Measurements from ENCODE around the gene CRTAC1.

The CRTAC1 gene

DNA sequence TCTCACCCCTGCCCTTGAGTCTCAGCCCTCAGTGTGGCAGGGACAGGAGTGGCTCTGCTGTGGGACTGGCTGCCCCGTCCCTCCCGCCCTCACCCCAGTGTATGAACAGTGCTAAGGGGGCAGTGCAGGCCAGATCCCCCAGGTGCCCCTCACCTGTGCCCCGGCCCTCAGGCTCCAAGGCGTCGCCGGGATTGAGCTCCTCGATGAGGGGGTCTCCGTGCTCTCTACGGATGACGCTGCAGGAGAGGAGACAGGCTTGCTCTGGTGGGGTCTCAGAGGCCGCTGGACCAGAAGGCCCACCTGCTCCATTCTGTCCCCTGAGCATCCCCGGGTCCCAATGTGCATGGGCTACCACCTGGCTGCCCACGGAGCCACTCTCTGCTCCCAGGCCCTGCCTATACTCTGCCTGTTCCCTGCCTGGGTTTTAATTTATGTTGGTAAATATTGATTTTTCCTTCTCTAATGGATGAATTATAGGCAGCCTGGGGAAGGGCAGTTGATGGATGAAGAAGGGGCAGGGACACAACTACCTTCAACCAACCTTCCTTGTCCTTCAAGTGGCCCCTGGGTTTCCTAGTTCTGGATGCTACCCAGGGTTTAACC, 133.6 kb downstream of the CRTAC1 start:
- no peak for DNase-seq (ENCODE audit: low spot score)

DNA sequence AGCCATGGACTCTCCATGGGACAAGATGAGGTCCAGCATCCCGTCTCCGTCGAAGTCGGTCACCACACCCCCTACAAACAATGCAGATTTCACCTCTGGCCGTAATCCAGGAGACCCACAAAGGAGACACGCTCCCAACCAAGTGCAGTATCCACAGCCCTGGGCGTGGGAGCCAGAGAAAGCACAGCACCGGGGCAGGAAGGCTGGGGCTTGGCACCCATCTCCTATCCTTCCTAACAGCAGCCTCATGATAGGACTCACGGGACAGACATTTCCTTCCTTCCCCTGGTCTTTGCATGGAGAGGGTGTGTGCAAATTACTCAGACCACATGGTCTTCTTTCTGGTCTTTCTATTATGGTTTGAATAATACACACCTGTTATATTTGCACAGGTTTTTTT, 134.5 kb downstream of the CRTAC1 start:
- no peak for DNase-seq (ENCODE audit: low spot score)

DNA sequence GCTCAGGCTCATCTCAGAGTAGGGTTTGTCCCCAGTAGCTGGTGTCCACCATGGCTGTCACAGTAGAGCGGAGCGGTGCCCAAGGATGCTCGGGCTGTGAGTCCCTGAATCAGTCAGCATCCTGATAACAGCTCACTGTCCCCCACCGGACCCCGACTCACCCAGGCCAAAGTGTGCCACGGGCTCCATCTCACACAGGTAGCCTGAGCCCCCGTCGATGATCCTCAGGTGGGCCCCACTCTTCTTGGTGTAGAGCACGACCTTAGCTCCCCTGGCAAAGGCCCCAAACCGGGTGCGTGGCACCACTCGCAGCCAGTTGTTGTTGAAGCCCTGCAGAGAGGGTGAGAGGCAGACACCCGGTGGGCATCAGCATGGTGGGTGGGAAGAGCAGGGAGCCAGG, 135.3 kb downstream of the CRTAC1 start:
- DNase-seq (ENCODE audit: low spot score): no peak

DNA sequence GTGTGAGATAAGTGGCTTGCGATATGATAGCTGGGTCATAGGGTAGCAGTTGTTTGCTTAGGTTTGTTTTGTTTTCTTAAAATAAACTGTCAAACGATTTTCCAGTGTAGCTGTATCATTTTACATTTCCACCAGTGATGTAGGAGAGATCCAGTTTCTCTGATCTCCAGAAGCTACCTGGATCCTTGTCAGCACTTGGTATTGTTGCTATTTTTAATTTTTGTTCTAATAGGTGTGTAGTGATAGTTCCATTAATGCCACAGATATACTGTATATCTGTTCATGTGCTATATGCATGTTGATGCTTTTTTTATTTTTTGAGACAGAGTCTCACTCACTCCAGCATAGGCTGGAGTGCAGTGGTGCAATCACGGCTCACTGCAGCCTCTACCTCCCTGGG, 136.3 kb downstream of the CRTAC1 start:
- no peak for DNase-seq (ENCODE audit: low spot score)

DNA sequence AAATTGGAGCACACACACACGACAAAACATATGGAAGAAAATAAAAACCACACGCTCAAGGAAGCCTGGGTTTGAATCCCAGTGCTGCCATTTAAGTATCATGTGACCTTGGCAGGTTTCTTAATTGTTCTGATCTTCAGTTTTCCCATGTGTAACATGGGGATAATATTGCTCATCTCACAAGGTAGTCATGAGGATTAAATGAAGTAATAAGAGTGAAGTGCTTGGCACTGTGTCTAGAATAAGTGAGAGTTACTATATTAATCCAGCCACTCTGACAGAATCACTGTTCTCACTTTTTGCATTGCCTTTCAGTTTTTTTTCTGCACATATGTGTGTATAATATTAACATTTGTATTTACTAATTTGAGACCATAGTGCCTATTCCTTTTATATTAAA, 137.5 kb downstream of the CRTAC1 start:
- no peak for DNase-seq (ENCODE audit: low spot score)

DNA sequence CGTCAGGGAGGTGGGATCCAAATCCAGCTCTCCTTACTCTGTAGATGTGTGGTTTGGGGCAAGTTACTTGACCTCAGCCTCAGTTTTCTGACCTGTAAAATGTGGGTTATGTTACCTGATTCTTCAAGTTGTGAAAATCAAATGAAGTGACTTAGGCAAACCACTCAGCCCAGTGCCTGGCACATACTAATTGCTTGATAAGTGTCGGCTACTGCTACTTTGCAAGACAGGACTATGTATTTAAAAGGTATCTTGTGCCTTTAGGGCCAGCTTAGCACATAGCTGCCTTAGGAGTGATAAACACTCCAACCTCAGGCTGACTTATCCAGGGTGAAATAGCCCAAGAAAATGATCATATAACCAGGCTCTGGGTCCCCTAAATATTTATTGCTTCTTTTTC, 137.9 kb downstream of the CRTAC1 start:
- DNase-seq (ENCODE audit: low spot score): no peak

DNA sequence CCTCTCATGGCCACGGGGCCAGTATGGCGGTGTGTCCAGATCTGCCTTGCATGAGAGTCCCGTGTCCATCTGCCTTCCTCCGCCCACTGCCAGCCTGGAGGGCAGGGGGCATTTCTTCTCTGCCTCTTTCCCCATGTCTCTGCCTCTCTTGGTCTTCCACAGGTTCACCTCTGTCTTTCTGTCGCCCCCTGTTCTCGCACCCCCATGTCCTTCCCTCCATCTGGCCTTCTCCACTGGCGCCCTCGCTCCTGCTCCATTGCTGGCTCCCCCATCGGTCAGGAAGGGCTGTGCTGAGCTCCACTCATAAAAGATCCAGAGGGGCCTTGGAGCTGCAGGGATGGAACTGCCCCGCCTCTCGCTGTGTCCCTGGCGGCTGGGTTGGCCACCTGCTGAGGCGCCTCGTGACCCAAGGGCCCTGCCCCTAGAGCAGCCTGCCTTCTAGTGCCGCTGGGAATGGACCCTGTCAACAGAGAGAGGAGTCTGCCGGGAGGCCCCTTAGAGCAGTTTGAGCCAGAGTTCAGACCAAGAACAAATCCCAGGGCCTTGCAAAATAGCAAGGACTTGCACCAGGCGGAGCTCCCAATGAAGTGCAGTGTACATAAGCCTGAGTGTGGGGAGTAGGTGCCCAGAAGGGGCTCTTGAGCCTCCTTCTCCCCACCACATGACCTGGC, 138.8 kb downstream of the CRTAC1 start:
- no peak for DNase-seq (ENCODE audit: low spot score)

DNA sequence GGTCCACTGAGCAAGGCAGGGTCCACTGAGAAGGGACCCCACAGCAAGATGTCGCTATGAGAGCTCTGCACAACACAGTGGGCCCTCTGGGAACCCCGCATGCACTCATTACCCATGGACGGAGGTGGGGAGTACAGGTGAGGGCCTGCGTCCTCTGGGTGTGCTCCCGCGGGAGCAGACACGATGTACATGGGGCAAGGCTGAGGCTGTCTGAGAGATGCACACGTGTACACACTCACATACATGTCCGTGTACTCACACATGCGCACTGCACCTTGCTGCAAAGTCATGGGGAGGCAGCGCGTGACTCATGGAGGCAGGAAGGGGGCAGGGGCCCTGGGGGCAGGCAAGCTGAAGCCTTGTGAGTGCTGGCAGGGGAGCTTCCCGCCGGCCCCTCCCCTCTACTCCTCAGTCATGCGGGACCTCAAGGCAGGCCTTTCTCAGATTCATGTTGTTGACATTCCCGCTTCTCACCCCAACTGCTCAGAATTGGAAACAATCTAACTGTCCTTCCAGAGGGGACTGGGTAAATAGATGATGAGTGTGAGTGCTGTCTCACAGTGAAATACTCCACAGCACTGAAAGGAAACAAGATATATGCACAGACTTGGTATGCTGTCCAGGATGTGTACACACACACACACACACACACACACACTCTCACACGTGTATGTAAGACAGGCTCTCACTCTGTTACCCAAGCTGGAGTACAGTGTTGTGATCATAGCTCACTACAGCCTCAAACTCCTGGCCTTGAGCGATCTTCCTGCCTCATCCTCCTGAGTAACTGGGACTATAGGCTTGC, 140.8 kb downstream of the CRTAC1 start:
- DNase-seq (ENCODE audit: low spot score): no peak

DNA sequence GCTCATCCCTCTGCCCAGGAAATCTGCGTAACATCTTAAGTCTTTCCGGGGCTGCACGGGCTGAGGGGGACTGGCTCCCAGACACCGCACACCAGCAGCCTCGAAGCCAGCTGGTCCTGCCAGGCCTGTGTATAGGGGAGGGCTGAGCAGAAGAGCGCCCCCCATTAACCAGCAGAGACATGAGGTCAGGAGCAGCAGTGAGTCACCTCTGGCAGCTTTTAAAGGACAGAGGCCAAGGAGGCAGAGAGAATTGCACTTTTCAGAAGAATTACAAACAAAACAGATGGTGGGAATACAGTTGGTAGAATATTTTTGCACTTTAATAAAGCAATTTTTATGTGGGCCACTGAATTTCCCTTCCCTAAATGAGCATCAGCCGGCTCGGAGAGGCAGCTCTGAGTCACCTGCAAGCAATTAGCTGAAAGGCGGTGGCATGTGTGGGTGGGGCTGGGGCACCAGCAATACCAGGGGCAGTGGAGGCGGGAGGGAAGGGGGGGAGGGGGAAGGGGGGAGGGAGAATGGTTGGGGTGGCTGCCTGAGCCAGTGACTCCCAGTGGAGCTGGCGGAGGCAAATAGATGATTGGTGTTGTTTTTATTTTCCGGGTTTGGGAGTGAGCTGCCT, 141.7 kb downstream of the CRTAC1 start:
- DNase-seq (ENCODE audit: low spot score): no peak

DNA sequence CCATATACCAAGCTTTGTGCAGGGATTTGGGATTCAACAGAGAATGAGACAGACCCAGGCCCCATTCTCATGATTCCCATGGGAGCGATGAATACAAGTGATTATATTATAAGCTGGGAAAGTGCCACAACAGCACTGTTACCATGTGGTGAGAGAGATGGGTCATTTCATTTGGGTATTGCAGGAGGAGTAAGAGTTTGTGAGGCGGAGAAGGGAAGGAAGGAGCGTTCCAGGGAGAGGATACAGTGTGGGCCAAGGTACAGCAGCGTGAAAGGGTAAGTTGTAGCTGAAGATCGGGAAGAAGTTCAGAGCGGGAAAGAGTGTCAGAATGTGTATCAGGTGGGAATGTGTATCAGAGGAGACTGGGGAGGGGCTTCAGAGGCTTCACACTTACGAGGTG, 142.3 kb downstream of the CRTAC1 start:
- DNase-seq (ENCODE audit: low spot score): no peak

DNA sequence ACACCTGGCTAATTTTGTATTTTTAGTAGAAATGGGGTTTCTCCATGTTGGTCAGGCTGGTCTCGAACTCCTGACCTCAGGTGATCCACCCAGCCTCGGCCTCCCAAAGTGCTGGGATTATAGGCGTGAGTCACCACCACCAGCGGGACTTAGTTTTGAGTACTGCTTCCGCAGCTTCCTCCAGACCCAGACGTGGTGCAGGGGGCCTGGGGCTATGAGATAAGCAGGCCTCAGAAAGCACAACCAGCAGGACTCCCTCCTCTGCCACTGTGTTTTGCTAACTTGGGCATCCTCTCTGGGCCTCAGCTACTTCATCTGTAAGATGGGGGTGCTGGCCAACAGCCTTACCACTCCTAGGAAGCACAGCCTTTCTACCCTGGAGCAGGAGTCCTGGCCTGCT, 143.0 kb downstream of the CRTAC1 start:
- no peak for DNase-seq (ENCODE audit: low spot score)

DNA sequence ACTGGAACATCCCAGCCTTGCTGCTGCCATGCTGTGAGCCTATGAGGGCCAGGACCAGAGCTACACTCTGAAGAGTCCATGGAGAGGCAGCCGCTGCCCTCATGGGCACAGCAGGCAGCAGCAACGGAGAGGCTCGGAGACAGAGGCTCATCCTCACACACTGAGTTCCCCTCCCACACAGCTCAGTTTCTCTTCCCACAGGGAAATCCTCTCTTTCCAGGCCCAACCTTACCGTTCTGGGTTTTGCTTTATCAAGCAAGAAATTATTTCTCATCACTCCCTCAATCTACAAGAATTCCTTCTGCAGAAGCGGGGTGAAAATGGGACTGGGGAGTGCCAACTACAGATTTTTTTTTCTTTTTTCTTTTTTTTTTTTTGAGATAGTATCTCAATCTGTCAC, 144.1 kb downstream of the CRTAC1 start:
- DNase-seq (ENCODE audit: low spot score): no peak

DNA sequence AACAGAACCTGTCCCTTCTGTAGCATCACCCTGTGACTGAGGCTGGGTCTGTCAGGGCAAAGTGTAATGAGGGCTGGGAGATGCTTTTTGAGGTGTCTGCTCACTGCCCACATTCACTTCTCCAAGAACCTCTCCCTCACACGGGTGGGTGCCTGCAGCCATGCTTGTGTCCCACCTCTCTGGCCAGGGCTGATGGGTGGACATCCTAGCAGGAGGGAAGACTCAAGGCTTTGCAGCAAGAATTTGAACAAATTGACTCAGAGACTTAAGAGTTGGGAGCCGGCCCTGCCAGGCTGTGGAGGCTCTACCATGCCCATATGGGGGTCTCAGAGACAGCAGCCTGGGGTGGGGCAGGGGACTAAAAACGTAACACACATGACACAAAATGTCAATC, 147.3 kb downstream of the CRTAC1 start:
- no peak for DNase-seq (ENCODE audit: low spot score)

DNA sequence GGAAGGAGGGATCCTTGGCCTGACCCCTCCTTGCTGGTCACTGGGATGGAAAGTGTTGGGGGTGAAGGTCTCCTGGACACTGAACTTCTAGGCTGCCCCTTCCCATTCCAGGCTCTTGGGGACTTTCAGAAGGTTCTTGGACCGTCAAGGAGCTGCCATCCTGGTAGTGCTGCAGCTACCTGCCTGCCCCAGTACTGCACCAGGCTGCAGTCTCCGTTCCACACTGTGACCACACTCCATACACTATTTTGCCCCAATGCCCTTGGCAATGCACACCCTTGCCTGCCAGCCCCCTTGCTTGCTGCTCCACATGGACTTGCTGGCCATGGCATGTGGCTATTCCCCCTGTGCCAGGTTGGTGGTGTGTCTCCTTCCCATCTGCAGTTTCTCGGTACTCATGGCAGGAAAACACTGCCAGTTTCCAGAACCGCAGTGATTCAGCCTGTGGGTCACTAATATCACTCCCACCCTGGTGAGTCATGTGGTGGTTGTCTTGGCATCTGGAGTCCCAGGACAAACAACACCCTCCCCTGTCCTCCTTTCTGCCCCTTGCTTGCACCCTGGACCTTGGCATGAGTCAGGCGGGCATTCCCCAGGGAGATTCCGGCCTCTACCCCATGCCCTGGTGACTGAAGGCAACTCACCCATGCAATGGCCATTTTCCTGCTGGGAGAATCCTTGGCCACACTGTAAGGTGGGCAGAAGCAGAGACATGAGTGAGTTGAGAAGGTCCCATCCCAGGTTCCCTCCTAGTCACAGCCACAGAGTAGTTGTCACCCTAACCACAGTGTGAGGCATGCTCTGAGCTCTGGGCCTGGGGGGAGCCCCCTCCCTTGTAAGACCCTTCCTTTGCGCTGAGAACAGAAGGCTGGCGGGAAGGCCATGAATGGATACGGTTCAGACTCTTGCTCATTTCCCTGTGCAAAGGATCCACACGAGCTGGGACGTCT, 148.0 kb downstream of the CRTAC1 start:
- no peak for DNase-seq (ENCODE audit: low spot score)

DNA sequence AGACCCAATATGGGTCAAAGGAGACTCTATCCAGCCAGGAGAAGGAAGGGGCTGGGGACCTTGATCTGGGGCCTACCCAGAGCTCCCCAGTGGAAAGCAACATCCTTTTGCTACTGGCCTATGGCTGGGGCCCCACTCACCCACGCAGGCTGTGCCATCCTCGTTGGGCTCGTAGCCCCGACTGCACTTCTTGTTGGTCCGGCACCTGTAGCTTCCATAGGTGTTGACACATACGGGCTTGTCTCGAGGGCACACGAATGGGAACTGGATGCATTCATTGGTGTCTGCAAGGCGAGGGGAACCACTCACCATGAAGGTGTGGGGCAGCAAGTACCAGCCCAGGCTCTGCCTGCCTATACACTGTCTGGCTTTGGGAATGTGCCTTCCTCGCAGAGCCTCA, 150.3 kb downstream of the CRTAC1 start:
- no peak for DNase-seq (ENCODE audit: low spot score)

DNA sequence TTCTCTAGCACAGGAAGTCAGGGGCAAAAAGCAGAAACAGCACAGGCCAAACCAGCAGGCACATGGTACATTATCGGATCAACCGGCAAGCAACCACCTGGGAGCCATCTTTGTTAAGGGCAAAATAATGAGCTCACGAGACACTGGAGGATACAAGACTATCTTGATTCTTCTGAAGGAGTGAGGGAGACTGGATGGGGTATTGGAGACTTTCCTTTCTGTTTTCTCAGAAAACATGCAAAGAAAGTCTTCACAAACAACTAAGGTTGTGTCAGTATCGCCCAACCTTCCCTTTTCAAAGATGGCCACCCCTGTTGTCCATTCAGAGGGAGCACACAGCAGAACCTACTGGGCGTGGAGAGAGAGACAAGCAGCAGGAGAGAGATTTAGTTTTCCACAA, 151.2 kb downstream of the CRTAC1 start:
- DNase-seq (ENCODE audit: low spot score): no peak

DNA sequence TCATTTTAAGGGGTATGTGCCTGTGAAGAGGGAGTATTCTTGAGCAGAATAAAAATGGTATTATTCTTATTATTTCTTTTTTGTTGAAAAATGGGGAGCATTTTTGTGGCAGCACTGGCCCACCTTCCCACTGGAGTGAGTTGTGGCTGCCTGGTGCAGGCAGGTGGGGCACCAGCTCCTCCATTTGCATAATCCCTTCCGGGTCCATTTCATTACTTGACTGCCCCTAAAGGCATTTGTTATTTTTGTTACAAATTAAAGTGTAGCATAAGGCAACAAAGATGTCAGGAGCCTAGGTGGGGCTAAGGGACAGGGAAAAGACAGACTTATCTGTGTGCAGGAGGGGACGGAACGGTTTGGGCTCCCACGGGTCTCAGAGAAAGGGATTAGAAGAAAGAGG, 154.0 kb downstream of the CRTAC1 start:
- DNase-seq (ENCODE audit: low spot score): no peak

DNA sequence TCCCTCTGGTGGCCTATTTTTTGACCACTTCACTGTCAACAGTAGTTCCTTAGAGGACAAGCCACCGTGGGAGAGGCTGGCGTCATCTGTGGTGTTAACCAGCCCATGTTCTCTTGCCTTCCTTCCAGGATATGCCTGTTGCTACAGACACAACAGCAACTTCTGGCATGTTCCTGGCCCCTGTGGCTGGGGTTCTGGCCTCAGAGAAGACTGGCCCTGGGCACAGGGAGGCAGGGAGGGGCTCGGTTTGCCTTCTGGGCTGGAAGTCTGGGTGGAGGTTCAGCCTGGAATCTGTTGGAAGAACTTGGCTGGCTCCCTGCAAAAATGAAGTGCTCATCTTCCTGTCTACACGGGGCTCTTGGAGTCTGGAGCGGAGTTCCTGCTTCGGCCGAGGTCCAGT, 155.0 kb downstream of the CRTAC1 start:
- DNase-seq (ENCODE audit: low spot score): no peak

DNA sequence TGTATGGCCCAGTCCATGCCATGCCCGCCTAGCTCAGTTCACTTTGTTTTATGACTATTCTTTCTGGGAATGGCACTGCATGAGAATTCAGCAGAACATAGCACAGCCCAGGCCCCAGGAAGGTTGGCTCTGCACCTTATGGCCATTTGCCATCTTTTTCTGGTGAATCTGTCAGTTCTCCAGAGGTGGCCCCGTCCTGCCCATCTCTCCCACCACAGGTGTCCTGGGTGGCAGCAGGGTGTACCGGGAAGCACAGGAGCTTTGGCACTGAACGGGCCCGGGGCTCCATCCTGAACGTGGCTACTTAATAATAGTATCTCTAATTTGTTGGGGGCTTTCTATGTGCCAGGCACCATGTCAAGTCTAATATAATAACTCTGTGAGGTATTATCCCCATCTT, 156.1 kb downstream of the CRTAC1 start:
- no peak for DNase-seq (ENCODE audit: low spot score)

DNA sequence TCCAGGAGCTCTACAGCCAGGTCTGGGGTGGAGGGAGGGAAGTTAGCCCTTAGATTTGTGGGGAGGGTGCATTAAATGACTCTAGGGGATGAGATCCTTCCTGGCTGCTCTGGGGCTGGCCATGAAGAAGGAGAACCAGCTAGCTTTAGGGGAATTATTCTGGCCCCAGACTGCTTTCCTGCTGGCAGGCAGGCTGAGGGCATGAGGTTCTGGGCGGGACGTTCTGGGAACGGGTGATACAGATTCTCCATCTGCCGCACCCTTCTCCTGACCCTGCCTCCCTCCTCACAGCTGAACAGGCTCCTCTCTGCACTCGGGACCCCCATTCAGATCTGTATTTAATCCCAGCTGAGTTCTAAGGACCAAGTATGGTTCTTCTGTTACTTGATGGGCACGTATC, 156.9 kb downstream of the CRTAC1 start:
- DNase-seq (ENCODE audit: low spot score): no peak

DNA sequence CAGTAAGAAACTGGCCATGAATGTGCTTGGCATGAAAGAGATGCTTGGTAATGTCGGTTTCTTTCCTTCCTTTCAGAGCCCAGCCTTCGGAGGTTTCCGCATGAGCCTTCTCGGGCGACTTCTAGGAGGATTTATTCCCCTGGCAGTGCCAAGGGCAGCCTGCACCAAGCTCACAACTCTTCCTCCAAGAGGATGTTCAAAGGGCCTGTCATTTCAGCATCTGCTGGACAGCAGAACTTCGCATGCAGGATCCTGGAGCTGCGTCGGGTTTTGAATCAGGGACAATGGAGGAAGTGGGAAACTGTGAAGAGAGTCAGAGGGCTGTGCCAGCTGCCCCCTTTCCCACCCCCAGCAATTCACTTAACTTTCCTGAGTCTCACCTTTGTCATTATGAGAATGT, 159.4 kb downstream of the CRTAC1 start:
- no peak for DNase-seq (ENCODE audit: low spot score)
